Sigmoid colon (tissue), 7 donors: Measurements from ENCODE around the gene CNDP1. TPM values are rescaled to one million over a fixed set of nuclear protein-coding genes. Genes with fewer than 3 reads are reported as not detected.

Experiments used
- DNase-seq: peaks from one replicate; pipeline ENCODE4 v3.0.0-alpha.2; 2019
- H3K27ac ChIP-seq, 4 donors: fragments of 200-600 bp; sonication (generic); one replicate each; pipeline ENCODE4 v1.5.1; 2016 to 2019; ENCODE audit warnings: mild to moderate bottlenecking in 1 of 4
- H3K27me3 ChIP-seq, 3 donors: fragments of 200-600 bp; sonication (generic); one replicate each; pipeline ENCODE4 v1.5.1; 2019; ENCODE audit warnings: mild to moderate bottlenecking in 1 of 3
- H3K36me3 ChIP-seq, 4 donors: fragments of 200-600 bp; sonication (generic); one replicate each; pipeline ENCODE4 v1.5.1; 2016 to 2019
- H3K4me1 ChIP-seq, 4 donors: fragments of 200-600 bp; sonication (generic); one replicate each; pipeline ENCODE4 v1.5.1; 2017 to 2019
- H3K4me3 ChIP-seq, 4 donors: fragments of 200-600 bp; sonication (generic); one replicate each; pipeline ENCODE4 v1.5.1; 2017 to 2019; ENCODE audit warnings: mild to moderate bottlenecking in 2 of 4, moderate library complexity in 1 of 4
- H3K9me3 ChIP-seq, 4 donors: fragments of 200-600 bp in 3 of 4; sonication (generic) in 3 of 4; one replicate each; pipeline versions ENCODE4 v1.5.1 to v1.6.1; 2013 to 2019
- CTCF ChIP-seq, 4 experiments: fragments of 450-650 bp in 3 of 4; fragments of 200-600 bp in 1 of 4; IDR thresholded peaks; one replicate each; pipeline ENCODE4 v1.5.1; 2016 to 2019; ENCODE audit warnings: antibody characterized with exemption in 4 of 4, mild to moderate bottlenecking in 3 of 4, moderate library complexity in 2 of 4
- EP300 ChIP-seq, 4 donors: sonication (generic); formaldehyde crosslinking; IDR thresholded peaks; one replicate each; pipeline ENCODE4 v1.6.1; 2017; ENCODE audit warnings: antibody characterized with exemption in 4 of 4
- POLR2A ChIP-seq, 2 donors: fragments of 450-650 bp; IDR thresholded peaks; one replicate each; pipeline ENCODE4 v1.6.1; 2016; ENCODE audit warnings: antibody characterized with exemption in 2 of 2, mild to moderate bottlenecking in 2 of 2, moderate library complexity in 2 of 2
- POLR2AphosphoS5 ChIP-seq, 4 donors: sonication (generic); formaldehyde crosslinking; IDR thresholded peaks; one replicate each; pipeline ENCODE4 v1.6.1; 2017; ENCODE audit warnings: antibody characterized with exemption in 4 of 4
- WGBS, 2 donors: extraction: QIAGEN DNeasy Blood & Tissue Kit; methylation state at CpG; one replicate each; pipeline ENCODE4 v1.1.7; 2013; 5-methylcytosine and 5-hydroxymethylcytosine counted together
- intact Hi-C: fragments of 100-400 bp; cut with DNase I; formaldehyde crosslinking; loops from one replicate; pipeline ENCODE4 v1.15.1; 2023
- polyA plus RNA-seq, 3 donors: library from polyadenylated mRNA; stranded (reverse); fragments of 200-250 nt; gene quantifications; one replicate each; pipeline ENCODE4 v1.2.3, GENCODE V29; 2013
- total RNA-seq, 4 donors: library from RNA; depleted of rRNA; stranded (reverse); fragments of >200 nt; gene quantifications; one replicate each; pipeline ENCODE4 v1.1.0, GENCODE V29; 2016
- donor health status: healthy with polysubstance abuse.
- donor health status: Bipolar disorder and iron deficiency.
- donor health status: healthy.

Gene CNDP1
- total and polyA plus RNA-seq, 7 donors: 0.10 to 0.60 TPM; not detected in 5

- Histone ChIP-seq H3K27ac (peak within 1 kb of the TSS; percentile 87 to 92 (median 90)), H3K4me1 (peaks cover 0 to 18% (median 9%) of the 10 kb centered on the region in 4 donors), H3K36me3 (no peaks in the 10 kb centered on the region), H3K4me3 (peak within 1 kb of the TSS; percentile 63 to 96 (median 84)), H3K9me3 (peaks cover 0 to 2% (median 0%) of the 10 kb centered on the region in 4 donors), H3K27me3 (no peaks in the 10 kb centered on the region)
- peak; percentile 100 for DNase-seq
- intact Hi-C loops: loop anchor here (1.0 to 5.0 kb wide), 5 partner anchors 101 to 348 kb away; partner anchors contain the start of genes TIMM21 and ZNF407
- TF ChIP-seq CTCF (IDR thresholded peaks at IDR 0.05) (no peak), POLR2AphosphoS5 (IDR thresholded peaks at IDR 0.05) (peak; percentile 83 to 97 (median 91)), POLR2A (IDR thresholded peaks at IDR 0.05) (peak; percentile 56 to 68), EP300 (IDR thresholded peaks at IDR 0.05) (no peak)
- 1% methylated on average over 71 of the region's 71 CpGs for WGBS, 2 donors
Observed at GRCh38 chr18:74495581-74496507, 38.5 kb upstream of the CNDP1 start, which contains the start of gene CNDP2. TSS of gene CNDP2 (plus strand) at chr18:74496363. CDS start at chr18:74499974, 3,611 bp downstream.

- Histone ChIP-seq H3K27ac (peak overlapping the region; percentile 87 to 92 (median 90)), H3K27me3 (no peaks in the 10 kb centered on the region), H3K4me3 (peak overlapping the region; percentile 63 to 96 (median 84)), H3K36me3 (peaks cover 0 to 8% (median 3%) of the 10 kb centered on the region in 4 donors), H3K9me3 (peaks cover 0 to 2% (median 0%) of the 10 kb centered on the region in 4 donors), H3K4me1 (peaks cover 0 to 18% (median 9%) of the 10 kb centered on the region in 4 donors)
- intact Hi-C loops: loop anchor here (1.0 to 5.0 kb wide), 5 partner anchors 100 to 348 kb away; partner anchors contain the start of genes TIMM21 and ZNF407
- peak; percentile 85 for DNase-seq
- WGBS, 2 donors: 2 to 5% methylated on average over 48 of the region's 48 CpGs
- TF ChIP-seq POLR2A (IDR thresholded peaks at IDR 0.05) (peak in 1 of 2 donors; percentile 4), EP300 (IDR thresholded peaks at IDR 0.05) (no peak), POLR2AphosphoS5 (IDR thresholded peaks at IDR 0.05) (no peak), CTCF (IDR thresholded peaks at IDR 0.05) (peak in 1 of 4 experiments; percentile 15)
Observed at GRCh38 chr18:74496508-74497323, 37.6 kb upstream of the CNDP1 start.

- peaks cover 0 to 14% (median 6%) of the 10 kb centered on the region in 4 donors for H3K36me3 ChIP-seq
- H3K27ac ChIP-seq: peak overlapping the region in 3 of 4 donors; percentile 87 to 92 (median 89)
- peak overlapping the region in 1 of 4 donors; percentile 94 for H3K4me3 ChIP-seq
- no peak for TF ChIP-seq POLR2AphosphoS5 (IDR thresholded peaks at IDR 0.05)
- TF ChIP-seq EP300 (IDR thresholded peaks at IDR 0.05): no peak
- TF ChIP-seq CTCF (IDR thresholded peaks at IDR 0.05): no peak
- no peak for TF ChIP-seq POLR2A (IDR thresholded peaks at IDR 0.05)
- intact Hi-C loops: loop anchor here (2.0 to 5.0 kb wide), 3 partner anchors 100 to 300 kb away; partner anchors contain the start of gene ZNF407
- H3K9me3 ChIP-seq: no peaks in the 10 kb centered on the region
- H3K4me1 ChIP-seq: peaks cover 0 to 18% (median 9%) of the 10 kb centered on the region in 4 donors
- 82 to 87% methylated on average over 8 of the region's 8 CpGs for WGBS, 2 donors
- DNase-seq: no peak
- H3K27me3 ChIP-seq: no peaks in the 10 kb centered on the region
Observed at GRCh38 chr18:74497324-74497676, 37.0 kb upstream of the CNDP1 start.

- no peak for DNase-seq
- WGBS, 2 donors: 60 to 64% methylated on average over 3 of the region's 3 CpGs
- peaks cover 0 to 19% (median 11%) of the 10 kb centered on the region in 4 donors for H3K36me3 ChIP-seq
- no peaks in the 10 kb centered on the region for H3K27me3 ChIP-seq
- H3K4me3 ChIP-seq: no peak overlapping the region
- H3K4me1 ChIP-seq: peaks cover 0 to 18% (median 9%) of the 10 kb centered on the region in 4 donors
- TF ChIP-seq CTCF (IDR thresholded peaks at IDR 0.05) (no peak), POLR2A (IDR thresholded peaks at IDR 0.05) (no peak), EP300 (IDR thresholded peaks at IDR 0.05) (no peak), POLR2AphosphoS5 (IDR thresholded peaks at IDR 0.05) (no peak)
- intact Hi-C loops: loop anchor here (2.0 to 5.0 kb wide), 3 partner anchors 99 to 300 kb away; partner anchors contain the start of gene ZNF407
- H3K9me3 ChIP-seq: no peaks in the 10 kb centered on the region
- H3K27ac ChIP-seq: no peak overlapping the region
Observed at GRCh38 chr18:74497778-74498177, 36.5 kb upstream of the CNDP1 start.
